Measurements from ENCODE around the gene STARD13.
A peak's percentile ranks its signal among the peaks of the same experiment; 100 is the strongest.

Gene STARD13, protein sequence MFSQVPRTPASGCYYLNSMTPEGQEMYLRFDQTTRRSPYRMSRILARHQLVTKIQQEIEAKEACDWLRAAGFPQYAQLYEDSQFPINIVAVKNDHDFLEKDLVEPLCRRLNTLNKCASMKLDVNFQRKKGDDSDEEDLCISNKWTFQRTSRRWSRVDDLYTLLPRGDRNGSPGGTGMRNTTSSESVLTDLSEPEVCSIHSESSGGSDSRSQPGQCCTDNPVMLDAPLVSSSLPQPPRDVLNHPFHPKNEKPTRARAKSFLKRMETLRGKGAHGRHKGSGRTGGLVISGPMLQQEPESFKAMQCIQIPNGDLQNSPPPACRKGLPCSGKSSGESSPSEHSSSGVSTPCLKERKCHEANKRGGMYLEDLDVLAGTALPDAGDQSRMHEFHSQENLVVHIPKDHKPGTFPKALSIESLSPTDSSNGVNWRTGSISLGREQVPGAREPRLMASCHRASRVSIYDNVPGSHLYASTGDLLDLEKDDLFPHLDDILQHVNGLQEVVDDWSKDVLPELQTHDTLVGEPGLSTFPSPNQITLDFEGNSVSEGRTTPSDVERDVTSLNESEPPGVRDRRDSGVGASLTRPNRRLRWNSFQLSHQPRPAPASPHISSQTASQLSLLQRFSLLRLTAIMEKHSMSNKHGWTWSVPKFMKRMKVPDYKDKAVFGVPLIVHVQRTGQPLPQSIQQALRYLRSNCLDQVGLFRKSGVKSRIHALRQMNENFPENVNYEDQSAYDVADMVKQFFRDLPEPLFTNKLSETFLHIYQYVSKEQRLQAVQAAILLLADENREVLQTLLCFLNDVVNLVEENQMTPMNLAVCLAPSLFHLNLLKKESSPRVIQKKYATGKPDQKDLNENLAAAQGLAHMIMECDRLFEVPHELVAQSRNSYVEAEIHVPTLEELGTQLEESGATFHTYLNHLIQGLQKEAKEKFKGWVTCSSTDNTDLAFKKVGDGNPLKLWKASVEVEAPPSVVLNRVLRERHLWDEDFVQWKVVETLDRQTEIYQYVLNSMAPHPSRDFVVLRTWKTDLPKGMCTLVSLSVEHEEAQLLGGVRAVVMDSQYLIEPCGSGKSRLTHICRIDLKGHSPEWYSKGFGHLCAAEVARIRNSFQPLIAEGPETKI

DNA sequence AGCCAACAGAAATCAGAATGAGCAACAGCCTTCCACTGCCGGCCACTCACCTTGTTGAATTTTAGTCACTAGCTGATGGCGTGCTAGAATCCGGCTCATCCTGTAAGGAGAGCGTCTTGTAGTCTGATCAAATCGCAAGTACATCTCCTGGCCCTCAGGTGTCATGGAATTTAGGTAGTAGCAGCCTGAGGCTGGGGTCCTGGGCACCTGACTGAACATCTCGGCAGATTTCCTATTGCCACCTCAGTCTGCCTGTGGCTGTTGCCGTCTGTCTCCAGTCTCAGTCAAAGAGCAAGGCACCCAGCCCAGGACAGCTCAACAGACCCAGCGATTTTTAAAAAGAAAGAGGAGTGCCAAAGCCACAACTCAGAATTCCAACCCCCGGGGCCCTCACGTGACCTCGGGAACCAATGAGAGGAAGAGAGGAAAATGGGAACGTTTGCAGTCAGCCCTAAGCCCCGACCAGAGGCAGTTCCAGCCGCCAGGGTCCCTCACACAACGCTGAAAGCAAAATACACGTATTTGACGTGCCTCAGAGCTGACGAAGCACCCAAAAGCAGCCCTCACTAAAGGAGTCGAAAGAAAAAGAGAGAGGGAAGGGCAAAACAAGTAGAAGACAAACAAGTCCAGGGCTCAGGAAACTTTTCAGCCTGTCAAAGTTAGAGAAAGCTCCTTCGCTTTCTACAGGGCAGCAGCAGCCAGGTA is at the start of gene STARD13:
STARD13 (minus strand) TSS at position 336 of the 705 bp plus-strand sequence; CDS start at position 219, 117 bp downstream.
- FAIRE-seq (no peak), DNase-seq (ENCODE audit: insufficient read length, low spot score) (peak; percentile 76)

DNA sequence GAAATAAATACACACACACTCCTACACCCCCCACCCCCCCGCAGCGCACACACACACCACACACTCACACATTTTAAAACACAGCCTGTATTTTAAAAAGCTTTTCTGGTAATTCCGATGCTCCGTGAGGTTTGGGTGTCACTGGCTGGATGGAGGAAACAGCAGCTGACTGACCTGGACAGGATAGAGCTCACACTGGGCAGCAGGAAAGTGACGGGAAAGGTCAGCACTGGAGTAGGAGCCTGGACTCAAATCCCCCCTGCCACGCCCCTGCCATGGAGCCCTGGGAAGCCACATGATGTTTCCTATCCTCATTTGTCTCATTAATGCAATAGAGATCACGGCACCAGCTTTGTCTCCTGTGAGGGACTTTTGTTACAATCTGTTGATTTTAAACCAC is 49.3 kb upstream of the STARD13 start:
- DNase-seq (ENCODE audit: insufficient read length, low spot score) (no peak), FAIRE-seq (no peak)

DNA sequence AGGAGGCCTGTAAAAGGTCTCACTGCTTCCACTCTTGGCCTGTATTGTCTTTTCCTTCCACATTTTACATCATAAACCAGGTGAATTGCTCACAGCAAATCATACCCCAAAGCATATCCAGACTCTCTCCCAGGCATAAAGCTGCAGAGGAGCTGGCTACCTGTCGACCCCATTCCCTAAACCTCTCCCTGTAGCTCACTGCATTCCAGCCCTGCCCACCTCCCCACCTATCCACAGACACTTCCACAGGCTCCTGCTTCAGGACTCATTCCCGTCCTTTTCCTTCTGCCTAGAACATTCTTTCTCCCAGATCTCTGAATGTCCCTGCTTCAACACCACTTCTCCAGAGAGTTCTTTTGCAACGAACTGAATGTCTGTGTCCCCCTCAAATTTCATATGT is 46.4 kb upstream of the STARD13 start:
- FAIRE-seq (no peak), DNase-seq (ENCODE audit: insufficient read length, low spot score) (no peak)

DNA sequence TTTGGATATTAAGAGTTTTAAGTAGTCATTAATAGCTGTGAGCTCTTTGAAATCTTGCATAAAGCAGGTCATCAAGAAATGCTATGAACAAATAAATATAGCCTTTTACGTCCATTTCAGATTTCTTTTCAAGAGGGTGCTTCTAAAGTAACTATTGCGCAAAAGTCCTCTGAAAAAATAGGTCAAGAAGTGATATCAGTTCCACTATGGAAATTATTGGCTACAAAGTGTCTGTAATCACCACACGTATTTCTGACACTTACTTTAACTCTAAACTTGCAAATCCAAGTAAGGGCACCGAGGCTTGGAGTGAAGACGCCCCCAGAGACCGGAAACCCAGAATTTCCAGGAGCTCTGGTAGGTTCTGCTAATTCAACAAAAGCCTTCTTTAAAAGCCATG is 44.9 kb upstream of the STARD13 start:
- FAIRE-seq (no peak), DNase-seq (ENCODE audit: insufficient read length, low spot score) (no peak)

DNA sequence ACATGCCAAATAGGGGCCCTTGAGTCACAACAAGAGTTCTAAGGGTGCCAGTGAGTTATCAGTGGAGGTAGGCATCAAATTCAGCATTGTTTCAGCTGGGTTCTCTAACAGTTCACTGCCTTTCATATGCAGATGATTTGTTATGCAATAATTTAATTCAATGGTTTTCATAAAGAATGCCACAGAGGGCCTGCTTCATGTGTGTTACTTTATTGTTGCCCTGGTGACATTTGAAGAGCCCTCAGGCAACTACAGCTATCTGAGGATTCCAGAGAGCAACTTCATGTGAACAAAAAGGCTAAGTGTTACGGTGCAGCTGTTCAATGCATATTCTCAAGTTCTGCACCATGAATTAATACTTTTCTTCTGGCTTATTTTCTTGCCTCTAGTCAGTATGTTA is 43.1 kb upstream of the STARD13 start:
- DNase-seq (ENCODE audit: insufficient read length, low spot score) = no peak
- no peak for FAIRE-seq

DNA sequence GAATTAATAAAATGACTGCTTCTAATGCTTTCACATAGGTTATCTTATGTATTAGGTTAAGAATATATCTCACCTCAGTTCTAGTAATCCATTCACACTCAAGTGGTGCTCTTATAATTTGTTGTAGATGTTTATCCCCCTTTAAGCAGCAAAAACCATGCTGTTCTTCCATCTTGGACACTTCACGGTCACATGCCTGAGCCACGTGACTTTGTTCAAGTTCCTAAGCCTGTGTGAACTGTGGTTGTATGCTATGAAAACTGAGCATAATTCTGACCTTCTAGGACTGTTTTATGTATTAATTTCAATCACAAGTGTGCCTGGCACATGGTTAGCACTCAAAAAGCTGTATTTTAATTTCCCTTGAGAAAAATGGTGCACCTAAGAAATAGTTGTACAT is 41.2 kb upstream of the STARD13 start:
- no peak for FAIRE-seq

DNA sequence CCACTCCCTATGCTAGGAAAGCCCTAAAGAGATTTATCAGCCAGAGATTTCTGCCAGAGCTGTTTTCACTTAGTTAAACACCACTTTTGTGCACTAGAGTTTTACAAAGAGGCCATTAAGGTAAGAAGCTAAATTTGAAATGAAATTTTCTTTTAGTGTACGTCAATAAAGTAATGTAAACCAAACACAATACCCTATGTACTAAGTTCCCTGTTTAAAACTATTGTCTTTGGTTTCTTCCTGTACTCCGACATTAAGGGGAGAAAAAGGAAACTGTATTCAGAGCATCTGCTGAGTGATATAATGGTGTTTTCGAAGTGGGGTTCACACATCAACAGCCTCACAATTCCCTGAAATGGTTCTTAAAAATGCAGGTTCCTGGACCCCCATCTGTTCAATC is 40.7 kb upstream of the STARD13 start:
- DNase-seq (ENCODE audit: insufficient read length, low spot score) (no peak), FAIRE-seq (no peak)

More for the DNA sequence above, 41.2 kb upstream of the STARD13 start:
- DNase-seq (ENCODE audit: insufficient read length, low spot score) = no peak

DNA sequence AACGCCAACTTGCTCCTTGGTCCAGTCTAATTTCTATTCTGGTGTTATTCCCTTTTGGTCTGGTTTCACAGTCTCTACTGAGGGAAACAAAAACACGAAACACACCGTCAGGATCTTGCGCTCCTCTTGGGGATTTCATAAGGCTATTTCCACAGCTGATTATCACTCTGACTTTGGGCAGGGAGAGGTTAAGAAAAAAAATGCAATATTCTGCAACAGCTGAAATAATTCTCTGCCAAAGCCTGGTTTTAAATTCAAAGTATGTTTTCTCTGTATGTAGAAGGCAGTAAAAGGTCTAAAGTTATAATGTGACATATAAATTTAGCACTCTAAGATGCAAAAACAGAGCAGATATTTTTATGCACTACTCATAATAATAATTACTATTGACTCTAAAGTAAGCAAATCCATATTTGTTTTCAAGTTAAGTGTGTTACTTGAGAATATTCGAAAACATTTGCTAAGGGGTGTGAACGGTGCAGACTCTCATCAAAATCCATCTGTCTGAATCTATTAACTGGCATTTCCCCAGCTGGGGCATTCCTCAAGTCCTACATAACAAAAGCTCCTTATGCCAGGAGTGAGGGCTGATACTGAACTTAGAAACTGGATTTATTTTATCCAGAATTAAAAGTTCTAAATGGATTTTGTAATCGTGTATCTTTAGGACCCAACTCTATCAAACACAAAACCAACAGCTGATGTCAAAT is 38.4 kb upstream of the STARD13 start:
- no peak for DNase-seq (ENCODE audit: insufficient read length, low spot score)
- no peak for FAIRE-seq

DNA sequence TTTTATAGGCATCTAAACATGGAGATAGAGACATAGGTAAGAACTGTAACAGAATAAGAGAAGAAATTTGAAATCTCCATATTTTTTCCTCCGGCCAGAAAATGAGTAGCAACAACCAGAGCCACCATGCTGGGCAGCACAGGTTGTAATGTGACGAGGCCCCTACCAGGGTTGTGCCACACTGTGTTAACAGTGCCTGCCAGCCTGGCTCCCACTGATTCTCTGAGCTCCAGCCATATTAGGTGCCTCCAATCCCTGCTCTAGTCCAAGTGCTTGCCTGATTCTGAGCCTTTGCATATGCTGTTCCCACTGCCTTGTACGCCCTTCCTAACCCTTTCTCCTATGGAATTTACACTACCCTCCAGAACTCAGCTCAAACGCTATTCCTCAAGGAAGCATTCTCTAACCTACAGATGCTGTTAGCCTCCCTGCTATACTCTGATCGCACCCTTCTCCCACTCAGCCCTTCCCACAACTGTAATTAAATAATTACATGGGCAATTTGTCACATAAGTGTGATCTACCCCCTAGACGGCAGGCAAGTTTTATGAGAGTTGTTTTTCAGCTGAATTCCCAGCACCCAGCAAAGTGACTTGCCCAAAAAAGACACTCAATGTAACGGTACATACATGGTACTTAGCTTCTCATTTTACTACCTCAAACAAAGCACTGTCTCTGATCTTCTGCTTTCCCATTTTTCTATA is 37.6 kb upstream of the STARD13 start:
- FAIRE-seq (no peak), DNase-seq (ENCODE audit: insufficient read length, low spot score) (no peak)

DNA sequence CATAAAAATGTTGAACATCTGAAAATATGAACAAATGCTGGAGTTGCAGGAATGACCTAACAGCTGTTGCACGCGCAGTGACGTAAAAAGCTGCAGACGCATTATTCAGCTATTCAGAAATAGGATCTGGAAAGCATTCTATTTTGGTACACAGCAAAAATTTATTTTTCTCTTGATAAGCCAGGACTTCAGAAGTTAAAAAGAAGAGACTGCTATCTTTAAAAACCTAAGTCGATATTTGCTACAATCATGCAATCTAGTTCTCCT is 36.9 kb upstream of the STARD13 start:
- DNase-seq (ENCODE audit: insufficient read length, low spot score) (no peak), FAIRE-seq (no peak)

DNA sequence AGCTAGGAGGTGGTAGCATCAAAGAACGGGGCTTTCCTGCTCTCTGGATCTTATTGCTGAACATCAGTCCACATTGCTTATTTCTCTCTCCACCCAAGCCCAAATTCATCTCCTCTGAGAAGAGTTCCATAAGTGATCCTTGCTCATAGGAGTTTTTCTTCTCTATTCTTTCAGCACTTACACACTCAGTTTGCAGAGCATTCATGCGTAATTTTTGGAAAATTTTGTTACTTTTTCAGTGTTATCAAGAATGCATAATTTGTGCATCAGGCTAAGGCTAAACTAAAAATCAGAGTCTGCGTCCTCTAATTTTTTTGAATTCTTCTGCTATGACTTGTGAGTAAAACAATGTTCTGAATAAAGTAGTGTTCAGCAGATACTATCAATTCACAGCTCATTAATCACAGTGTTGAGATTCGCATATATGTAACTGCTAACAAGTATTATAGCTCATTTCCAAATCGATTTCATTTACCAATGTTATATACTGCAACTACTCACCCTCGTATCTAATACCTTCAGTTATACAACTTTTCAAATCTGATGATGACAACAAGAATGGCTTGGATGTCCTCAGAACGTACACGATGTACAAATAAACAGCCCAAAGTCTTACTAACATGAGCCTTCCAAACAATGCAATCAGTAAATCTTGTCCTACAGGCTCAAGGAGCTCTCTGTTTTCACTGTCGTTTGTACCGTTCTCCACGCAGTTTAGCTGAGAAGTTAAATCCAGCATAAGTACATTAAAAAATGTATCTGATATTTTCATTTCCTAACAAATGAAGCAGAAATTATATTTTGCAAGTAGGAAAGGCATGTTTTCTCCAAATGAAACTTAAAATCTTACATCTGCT is 36.4 kb upstream of the STARD13 start:
- FAIRE-seq (no peak), DNase-seq (ENCODE audit: insufficient read length, low spot score) (no peak)

DNA sequence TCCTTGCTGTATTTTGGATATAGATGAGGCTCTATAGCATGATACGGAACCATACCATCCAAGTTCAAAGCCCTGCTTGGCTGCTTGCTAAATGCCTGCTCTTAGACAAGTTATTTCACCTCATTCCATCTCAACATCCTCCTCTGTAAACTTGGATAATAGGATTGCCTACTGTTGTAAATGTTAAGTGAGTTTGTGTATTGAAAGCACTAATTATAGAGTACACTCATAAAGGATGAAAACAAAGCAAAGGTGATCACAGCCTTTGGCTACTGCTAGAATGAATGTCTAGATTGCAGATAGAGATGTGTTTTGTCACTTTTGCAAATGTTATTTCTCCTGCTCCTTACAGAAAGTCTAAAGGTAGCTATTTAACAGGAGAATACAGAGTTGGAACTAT is 34.3 kb upstream of the STARD13 start:
- no peak for FAIRE-seq
- no peak for DNase-seq (ENCODE audit: insufficient read length, low spot score)

DNA sequence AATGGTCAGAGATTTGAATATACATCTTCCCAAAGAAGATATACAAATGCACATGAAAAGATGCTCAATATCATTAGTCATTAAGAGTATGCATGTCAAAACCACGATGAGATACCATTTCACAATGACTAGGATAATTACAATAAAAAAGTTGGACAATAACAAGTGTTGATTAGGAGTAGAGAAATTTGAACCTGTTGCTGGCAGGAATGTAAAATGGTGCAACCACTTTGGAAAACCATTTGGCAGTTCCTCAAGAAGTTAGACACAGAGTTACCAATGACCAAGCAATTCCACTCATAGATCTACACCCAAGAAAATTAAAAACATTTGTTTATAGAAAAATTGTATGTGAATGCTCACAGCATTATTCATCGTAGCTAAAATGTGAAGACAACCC is 33.2 kb upstream of the STARD13 start:
- no peak for FAIRE-seq

DNA sequence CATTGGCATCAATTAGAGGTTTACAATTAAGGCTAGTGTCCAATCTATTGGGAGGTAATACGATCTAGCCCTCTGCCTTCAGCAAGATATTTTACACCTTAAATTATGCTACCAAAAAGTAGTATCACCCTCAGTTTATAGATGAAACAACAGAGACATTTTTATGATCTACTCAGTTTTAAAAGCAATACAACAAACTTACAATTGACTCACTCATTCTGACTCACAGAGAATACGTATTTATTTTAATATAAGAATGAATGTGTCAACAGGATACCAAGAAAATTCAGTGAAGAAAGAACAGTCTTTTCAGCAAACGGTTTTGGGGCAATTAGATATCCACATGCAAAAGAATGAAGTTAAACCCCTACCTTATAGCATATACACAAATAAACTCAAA is 32.5 kb upstream of the STARD13 start:
- FAIRE-seq = no peak
- no peak for DNase-seq (ENCODE audit: insufficient read length, low spot score)

More for the DNA sequence above, 33.2 kb upstream of the STARD13 start:
- DNase-seq (ENCODE audit: insufficient read length, low spot score) = no peak

DNA sequence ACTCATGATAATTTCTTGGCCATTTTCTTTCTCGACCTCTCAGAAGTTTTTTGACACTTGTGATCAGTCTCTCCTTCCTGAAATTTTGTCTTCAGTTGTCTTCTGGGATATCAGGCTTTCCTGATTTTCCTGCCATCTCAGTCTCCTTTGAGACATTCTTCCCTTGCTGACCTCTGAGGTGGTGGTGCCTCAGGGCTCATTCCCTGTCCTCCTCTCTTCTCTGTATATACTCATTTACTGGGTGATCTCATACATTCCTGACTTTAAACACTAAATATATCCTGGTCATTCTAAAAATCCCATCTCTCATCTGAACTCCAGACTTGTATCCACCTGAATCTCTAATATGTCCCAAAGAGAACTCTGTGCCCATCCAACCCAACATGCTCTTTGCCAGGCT is 31.3 kb upstream of the STARD13 start:
- no peak for FAIRE-seq
- DNase-seq (ENCODE audit: insufficient read length, low spot score) = no peak

DNA sequence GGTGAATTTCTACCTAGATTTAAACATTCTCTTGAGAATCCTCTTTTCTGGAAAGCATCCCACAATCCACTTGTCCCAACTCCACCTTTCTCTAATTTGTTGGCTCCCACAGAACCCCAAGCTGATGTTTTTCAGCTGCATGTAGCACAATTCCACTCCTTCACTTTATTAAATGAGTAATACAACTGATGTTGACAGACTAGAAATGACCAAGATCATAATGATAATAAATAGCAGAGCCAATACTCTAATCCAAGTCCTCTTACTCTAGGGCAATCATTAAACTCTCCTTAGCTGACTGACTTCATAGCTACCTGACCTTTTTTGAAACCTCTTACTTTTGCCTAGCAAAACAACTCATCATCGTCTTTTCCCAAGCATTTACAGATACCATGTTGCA is 27.9 kb upstream of the STARD13 start:
- no peak for DNase-seq (ENCODE audit: insufficient read length, low spot score)
- no peak for FAIRE-seq

DNA sequence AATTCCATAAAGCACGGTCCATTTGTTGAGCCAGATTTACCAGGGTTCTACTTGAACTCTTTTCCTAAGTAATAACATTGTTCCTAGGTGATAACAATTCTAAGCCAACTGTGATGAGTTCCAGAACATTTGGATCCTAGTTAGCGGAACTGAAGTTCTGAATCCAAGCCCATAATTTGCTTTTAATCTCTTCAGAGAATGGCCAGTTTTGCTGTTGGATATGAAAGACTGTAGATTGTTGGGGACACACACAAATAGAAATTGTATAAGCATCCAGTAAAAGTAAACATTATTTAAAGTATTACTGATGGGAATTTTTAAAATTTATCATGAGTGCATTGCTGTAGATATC is 27.3 kb upstream of the STARD13 start:
- FAIRE-seq = no peak

DNA sequence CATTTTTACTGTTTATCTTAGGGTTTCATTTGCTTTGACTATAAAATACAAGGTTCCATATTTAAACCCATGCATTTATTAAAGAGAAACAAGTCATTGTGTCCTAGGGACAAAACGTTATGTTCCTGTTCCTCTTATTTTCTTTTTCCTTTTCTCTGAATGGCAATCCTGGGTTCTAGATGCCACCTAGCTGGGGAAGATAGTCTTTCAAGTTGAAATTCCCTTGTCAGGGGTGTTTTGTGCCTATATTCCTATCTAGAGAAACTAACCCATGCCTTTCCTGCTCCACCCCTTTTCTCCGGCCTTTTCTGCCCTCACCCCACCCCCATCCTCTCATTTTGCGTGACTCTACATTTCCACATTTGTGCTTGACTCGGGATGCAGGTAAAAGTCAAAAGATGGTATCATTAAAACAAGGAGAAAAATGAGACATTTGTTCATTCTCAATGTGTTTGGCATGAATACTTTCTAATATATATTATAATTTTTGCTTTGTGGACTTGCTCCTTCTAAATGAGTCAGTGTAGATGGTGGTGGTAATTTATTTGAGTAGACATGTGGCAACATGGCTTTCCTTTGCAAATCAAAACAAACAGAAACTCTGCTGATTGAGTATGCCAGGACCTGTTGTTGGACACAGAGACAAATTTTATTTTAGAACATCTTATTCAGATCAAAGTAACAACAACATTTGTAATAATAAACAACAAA is 26.8 kb upstream of the STARD13 start:
- FAIRE-seq (no peak), DNase-seq (ENCODE audit: insufficient read length, low spot score) (no peak)

More for the DNA sequence above, 27.3 kb upstream of the STARD13 start:
- DNase-seq (ENCODE audit: insufficient read length, low spot score) = no peak
